ENCODE measurements around the gene LDHAL6B.
"Not testable (repeated sequence)": the region's sequence is repeated elsewhere in the genome, so short reads cannot be mapped to it uniquely, and the experiment has no call there.

The LDHAL6B gene

GRCh38 chr15:59206623-59207183 is at the start of gene LDHAL6B:
Gene LDHAL6B (plus strand): TSS chr15:59206843. CDS start chr15:59206941, 98 bp downstream.
- no peak for DNase-seq

DNA sequence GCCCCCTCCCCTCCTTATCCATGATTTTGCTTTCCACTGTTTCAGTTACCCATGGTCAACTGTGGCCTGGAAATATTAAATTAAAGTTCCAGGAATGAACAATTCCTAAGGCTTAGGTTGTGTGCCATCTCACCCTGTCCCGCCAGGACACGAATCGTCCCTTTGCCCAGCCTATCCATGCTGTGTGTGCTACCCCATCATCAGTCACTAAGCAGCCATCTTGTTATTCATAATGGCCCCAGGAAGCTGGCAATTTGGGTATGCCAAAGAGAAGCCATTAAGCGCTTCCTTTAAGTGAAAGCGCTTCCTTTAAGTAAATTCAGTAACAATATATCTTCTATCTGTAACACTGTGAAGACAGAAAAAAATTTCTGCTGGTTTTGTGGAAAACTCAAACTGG is 49.2 kb upstream of the LDHAL6B start:
- no peak for DNase-seq

GRCh38 chr15:59157840-59158700 is 48.6 kb upstream of the LDHAL6B start:
- DNase-seq: no peak

DNA sequence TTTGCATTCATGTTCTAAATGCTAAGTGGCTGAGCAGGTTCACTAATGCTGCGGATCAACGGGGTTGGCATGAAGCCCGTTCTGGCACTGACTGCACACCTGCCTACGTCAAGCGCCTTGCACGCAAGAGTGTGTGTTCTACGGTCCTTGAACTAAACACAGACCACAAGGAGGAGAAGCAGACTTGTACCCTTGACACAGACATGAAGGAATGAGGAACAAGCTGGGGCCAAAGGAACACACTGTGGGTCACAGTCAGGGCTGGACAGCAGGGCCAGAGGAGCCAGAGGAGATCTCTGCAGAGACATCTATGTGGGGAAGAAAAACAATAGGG is 48.0 kb upstream of the LDHAL6B start:
- DNase-seq: no peak

DNA sequence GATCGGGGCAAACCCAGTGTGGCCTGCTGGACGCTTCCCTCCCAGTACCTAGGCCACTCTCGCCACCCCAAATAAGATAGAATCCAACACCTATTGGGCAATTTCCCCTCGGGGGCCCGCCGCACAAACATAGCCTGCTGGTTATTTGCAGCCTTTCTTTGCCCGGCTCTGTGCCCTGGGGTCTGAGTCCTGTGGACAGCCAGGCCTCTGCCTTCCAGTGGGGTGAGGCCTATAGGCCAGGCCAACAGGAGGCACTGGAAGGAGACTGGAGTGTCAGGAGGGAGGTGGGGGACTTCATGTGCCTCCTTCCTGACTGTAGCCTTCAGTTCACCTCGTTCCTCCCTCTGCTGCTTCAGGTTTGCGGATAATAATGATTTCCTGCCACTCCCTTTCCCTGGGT is 47.4 kb upstream of the LDHAL6B start:
- DNase-seq: no peak

GRCh38 chr15:59160880-59161593 is 45.6 kb upstream of the LDHAL6B start:
- no peak for DNase-seq

- not testable (repeated sequence) for DNase-seq
Measured at GRCh38 chr15:59162080-59162479, 44.6 kb upstream of the LDHAL6B start.

DNA sequence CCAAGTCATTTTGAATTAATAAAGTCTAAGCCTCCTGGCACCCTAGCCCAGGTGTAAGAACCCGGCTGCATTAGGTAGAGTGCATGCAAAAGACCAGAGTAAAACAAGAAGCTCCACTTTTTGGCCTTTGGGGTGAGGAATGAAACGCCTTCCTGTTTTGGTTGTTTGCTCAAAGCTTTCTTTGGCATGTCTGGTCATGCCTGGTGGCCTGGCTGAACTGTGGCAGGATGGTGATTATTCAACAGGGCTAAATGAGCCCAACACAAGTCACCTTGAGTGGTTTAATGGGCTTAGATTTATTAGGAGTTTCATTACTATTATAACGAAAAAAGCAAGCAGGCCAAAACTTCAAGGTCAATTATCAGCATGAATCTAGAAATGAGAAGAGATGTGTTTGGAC is 40.9 kb upstream of the LDHAL6B start:
- peak; percentile 44 for DNase-seq

DNA sequence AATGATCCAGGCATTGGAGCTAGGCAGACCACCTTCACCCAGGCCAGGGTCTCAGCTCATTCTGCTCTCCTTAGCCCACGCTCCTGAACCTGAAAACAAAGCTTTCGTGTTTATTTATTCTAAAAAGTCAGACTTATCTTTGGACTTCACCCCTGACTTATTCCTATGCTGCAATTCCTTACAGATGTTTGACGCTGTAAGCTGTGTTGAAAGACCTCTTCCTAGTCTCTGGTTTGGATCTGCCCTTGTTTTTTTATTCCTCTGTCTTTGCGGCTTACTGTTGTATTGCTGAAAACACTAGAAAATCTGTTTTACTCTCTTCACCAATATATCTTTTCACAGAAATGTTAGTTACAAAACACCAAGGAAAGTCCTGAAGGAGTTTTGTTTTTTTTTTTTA is 40.5 kb upstream of the LDHAL6B start:
- DNase-seq: no peak

DNA sequence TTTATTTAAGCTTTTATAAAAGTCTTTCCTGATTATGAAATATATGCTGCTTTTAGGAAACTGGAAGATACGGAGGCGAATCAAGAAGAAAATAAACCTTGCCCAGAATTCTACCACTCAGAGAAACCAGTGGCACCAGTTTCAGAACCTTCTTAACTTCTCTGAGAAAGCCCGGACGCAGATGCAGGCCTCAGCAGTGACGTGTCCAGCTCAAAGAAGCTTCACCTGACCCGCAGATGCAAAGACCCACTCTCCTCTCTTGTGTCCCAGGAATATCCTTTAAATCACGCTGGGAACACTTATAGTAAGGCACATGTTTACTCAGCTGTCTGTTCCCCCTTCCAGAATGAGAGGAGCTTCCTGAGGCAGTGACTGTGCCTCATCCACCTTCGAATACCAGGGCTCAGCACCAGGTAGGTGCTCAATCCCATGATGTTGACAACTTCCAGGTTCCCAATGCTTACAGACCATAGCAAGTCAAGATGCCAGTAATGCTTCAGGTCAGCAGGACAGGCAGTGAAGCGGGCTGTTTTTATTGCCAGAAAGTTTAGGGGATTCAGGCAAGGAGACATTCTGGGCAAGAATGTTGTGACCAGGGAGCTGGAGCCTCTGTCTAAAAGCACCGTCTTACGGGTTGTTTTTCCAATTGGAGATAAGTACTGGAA is 39.9 kb upstream of the LDHAL6B start:
- no peak for DNase-seq

DNA sequence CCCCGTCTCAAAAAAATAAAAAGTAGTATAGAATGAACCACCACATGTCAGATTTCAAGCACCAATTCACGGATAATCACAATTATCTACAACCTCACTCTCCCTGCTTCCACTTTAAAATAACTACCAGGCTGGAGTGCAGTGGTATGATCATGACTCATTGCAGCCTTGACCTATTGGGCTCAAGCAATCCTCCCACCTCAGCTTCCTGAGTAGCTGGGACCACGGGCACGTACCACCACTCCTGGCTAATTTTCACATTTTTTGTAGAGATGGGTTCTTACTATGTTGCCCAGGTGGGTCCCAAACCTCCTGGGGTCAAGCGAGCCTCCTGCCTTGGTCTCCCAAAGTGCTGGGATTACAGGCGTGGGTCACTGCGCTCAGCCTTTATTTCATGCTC is 38.1 kb upstream of the LDHAL6B start:
- peak; percentile 7 for DNase-seq

DNA sequence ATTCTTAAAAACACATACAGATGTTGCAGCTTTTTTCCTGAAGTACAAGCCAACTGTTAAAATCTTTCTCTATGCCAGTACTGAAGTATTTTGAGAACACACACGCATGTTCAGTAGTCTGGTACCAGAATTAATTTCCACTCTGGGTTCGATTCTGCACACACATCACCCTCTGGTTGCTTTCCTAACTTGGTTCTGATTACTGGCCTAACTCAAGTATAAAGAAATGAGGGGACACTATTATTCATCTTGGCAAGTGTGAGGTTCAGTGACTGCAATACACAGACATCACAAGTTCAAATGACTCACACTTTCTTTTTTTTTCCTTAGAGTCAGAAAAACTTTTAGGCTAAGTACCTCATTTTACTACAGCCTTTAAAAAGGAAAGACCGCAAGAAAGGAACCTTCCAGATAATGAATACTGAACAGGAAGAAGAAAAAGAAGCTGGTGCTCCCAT is 37.4 kb upstream of the LDHAL6B start:
- no peak for DNase-seq

DNA sequence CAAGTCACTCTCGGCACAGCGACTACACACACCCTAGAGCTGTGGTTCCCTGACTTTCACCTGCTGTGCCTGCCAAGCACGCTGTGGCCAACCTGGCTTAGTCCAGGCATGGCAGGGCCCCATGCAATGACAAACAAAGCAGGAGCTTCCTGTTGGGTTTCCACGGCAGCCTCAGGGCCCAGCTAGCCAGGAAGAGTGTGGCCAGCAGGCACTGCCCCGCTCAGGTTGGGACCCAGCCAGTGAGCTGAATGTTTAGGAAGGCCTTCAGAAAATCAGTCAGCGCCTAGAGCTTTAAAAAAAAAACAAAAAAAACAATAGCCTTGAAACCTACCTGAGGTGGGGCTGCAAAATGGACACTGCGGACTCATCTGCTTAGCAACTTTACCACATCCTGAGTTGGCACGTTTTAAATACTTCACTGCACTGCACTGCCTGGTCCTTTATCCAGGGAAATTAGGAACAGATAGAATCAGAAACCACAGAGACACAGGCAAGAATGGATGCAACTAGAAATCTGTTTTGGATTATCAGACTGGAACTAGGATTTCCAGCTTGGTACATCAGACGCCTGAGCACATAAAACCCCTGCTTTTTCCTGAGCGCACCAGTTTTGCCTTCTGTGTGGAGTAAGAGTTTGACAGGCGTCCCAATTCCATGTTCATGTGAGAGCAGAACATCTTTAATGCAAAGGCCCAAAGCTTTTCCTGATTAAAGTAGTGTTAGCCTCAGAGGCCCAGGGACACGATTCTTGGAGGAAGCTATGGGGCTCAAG is 36.2 kb upstream of the LDHAL6B start:
- no peak for DNase-seq

DNA sequence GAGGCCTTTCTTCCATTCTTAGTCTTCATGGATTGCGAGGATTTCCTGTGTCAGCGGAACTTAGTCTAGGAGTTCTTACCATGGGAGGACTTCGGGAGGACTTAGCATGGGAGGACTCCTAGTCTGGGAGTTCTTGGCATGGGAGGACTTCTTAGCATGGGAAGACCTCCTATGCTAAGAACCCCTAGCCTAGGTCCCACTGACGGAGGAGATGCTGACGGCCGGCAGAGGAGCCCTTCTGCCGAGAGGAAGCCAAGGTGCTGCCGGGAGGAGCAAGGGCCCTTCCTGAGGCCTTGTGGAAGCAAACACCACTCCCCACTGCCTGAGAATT is 35.6 kb upstream of the LDHAL6B start:
- DNase-seq: no peak

DNA sequence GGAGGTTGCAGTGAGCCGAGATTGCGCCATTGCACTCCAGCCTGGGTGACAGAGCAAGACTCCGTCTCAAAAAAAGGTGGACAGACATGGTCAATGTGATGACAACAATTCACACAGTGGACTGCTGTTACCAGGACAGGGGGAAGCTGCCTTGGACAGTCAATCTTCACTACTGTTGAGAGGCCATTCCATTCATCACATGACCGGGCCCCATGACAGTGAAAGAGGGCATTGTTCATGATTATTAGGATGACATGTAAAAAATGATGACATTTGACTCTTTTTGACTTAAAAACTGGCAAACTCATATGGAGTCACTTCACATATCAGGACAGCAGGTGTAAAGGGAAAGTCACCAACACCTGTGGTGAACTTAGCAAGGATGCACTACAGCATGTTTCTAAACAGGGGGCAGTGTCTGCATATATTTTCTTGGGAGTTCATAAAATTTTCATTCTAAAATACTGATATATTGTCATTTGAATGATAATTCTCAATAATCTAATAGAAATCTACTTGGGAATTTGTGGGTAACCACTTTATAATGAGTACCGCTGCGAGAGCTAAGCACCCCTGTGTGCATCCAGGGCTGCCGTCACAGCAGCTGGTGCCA is 34.2 kb upstream of the LDHAL6B start:
- DNase-seq: no peak

DNA sequence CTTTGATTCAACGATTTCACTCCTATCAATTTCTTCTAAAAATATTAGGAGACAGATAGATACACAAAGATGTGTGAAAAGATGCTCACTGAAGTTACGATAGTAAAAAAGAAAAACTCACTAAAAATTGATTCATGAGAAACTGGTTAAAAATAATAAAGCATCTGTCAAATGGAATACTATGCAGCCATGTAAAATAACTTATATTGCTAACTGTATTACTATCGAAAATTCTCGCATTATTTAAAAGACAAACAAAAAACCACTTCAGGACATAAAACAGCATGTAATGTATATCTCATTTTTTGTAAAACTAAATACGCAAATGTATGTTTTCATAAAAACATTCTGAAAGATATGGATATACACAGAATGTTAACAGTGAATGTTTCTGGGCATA is 33.4 kb upstream of the LDHAL6B start:
- DNase-seq: no peak

- no peak for DNase-seq
Measured at GRCh38 chr15:59174151-59174834, 32.4 kb upstream of the LDHAL6B start.

GRCh38 chr15:59174835-59175831 is 31.5 kb upstream of the LDHAL6B start:
- peak; percentile 22 for DNase-seq

- DNase-seq: no peak
Measured at GRCh38 chr15:59176653-59177316, 29.9 kb upstream of the LDHAL6B start.

- no peak for DNase-seq
Measured at GRCh38 chr15:59177317-59177660, 29.4 kb upstream of the LDHAL6B start.
